Measurements from ENCODE around the gene MRPL2. TPM values are rescaled to one million over a fixed set of nuclear protein-coding genes. Genes with fewer than 3 reads are reported as not detected.

MRPL2 gene
- total and polyA plus RNA-seq, 2 of the 8 experiments (the other 6 are each of a cell fraction or from before 2014, with no cell fraction given) = 58.7 to 99.9 TPM

DNA sequence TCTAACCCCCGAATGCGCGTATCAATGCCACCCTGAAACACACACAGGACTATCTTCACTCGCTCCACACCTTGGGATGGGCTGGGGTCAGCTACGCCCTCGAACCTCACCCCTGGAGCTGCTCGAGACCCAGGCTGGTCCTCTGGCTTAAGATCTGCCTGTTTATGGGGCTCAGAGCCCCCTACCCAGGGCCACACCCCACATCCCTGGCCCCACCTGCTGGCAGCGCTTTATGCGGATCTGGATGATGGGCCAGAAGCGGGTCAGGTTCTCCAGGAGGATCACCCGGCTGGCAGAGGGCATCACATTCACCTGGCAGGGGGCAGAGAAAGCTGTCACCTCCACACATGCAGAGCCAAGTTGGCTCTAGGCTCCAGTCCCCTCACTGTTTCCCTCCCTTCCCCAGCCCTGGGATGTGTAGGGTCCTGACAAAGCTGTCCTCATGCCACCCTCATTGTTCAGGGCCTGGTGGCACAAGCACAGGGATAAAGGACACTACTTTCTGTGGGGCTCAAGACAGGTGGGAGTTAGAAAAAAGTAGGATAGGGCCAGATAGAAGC lies 13.8 kb downstream of the MRPL2 start:
- no peaks in the 10 kb centered on the region; a peak in 1 of 7 replicates for H3K4me1 ChIP-seq (replicated peaks in 1 of 4; ENCODE audit: control insufficient read depth in 3 of 4, insufficient read depth in 4 of 4, low read length in 3 of 4)
- no peak overlapping the region for H3K9ac ChIP-seq (replicated peaks in 1 of 4; ENCODE audit: extremely low read depth in 1 of 4, low read depth in 3 of 4, low read length in 3 of 4)
- no peak overlapping the region for H3K56ac ChIP-seq (replicated peaks; ENCODE audit: insufficient read length, low read depth, low read length)
- no peak overlapping the region for H3K4me3 ChIP-seq (ENCODE audit: extremely low read depth in 1 of 4, insufficient read depth in 2 of 4, low read depth in 3 of 4, low read length in 4 of 4)
- no peaks in the 10 kb centered on the region for H3K79me1 ChIP-seq (ENCODE audit: low read depth, low read length)
- no peak for DNase-seq (ENCODE audit: low read depth in 1 of 2, low spot score in 2 of 2)
- no peak overlapping the region for H2AK5ac ChIP-seq (ENCODE audit: low read depth, low read length)
- WGBS, 2 experiments (ENCODE audit: extremely low coverage in 1 of 2, insufficient coverage in 1 of 2, insufficient read length in 1 of 2, insufficient replicate concordance in 2 of 2, low coverage in 1 of 2, low lambda C conversion rate in 2 of 2, missing lambda C conversion rate in 1 of 2) = 94% methylated on average over 11 of the region's 11 CpGs; no CpG with 5 or more reads in 1 of the 2 experiments
- H3K4me2 ChIP-seq (ENCODE audit: insufficient read depth in 1 of 2, low read depth in 2 of 2, low read length in 2 of 2) = no peak overlapping the region
- ChIA-PET CTCF (ENCODE audit: partially characterized antibody) (interaction anchor here (0.6 to 2.3 kb wide), 9 partner anchors 10 to 110 kb away, joined by 3 to 7 read pairs (median 3); no protein-coding TSS in a partner anchor), POLR2A (ENCODE audit: partially characterized antibody) (interaction anchor here (2.7 to 29.7 kb wide), 2 partner anchors 10 to 22 kb away, joined by 15 to 584 read pairs; partner anchors contain the start of genes CUL7, KLHDC3, MEA1 and RRP36)
- no peak overlapping the region for H4K5ac ChIP-seq (ENCODE audit: insufficient read length, low read depth, low read length)
- no peak overlapping the region for H3K14ac ChIP-seq (ENCODE audit: insufficient read length)
- H2BK120ac ChIP-seq (replicated peaks; ENCODE audit: low read depth, low read length) = no peak overlapping the region
- H2AFZ ChIP-seq (ENCODE audit: low read length) = no peak overlapping the region
- H3K27ac ChIP-seq (ENCODE audit: low read depth, low read length) = no peak overlapping the region
- no peak overlapping the region for H3K4ac ChIP-seq (replicated peaks; ENCODE audit: insufficient read length, low read depth, low read length)
- H2BK20ac ChIP-seq (ENCODE audit: low read length) = no peak overlapping the region
- H3K36me3 ChIP-seq (ENCODE audit: control insufficient read depth in 2 of 4, insufficient read depth in 4 of 4, low read length in 3 of 4) = peaks cover 2 to 36% (median 12%) of the 10 kb centered on the region in 4 experiments; a peak in 5 of 8 replicates
- no peaks in the 10 kb centered on the region for H3K9me3 ChIP-seq (ENCODE audit: insufficient read depth in 2 of 2, low read depth in 1 of 2, low read length in 1 of 2)
- H3K27me3 ChIP-seq (replicated peaks in 1 of 4; ENCODE audit: control insufficient read depth in 3 of 4, extremely low read depth in 1 of 4, insufficient read depth in 3 of 4, low read length in 3 of 4) = no peaks in the 10 kb centered on the region
- TF ChIP-seq CREB1 (IDR thresholded peaks at IDR 0.05) = no peak
- TF ChIP-seq TAF1 (IDR thresholded peaks at IDR 0.05; ENCODE audit: low read depth, low read length) = no peak
- no peak for TF ChIP-seq KDM5A (IDR thresholded peaks at IDR 0.05; ENCODE audit: low read length)
- TF ChIP-seq KDM4A (IDR thresholded peaks at IDR 0.05; ENCODE audit: low read depth, low read length, severe bottlenecking) = no peak
- no peak for TF ChIP-seq EGR1 (IDR thresholded peaks at IDR 0.05; ENCODE audit: borderline replicate concordance, low read depth, low read length)
- TF ChIP-seq TCF12 (IDR thresholded peaks at IDR 0.05; ENCODE audit: low read depth, low read length) = no peak
- no peak for TF ChIP-seq ZNF274 (IDR thresholded peaks at IDR 0.05; ENCODE audit: borderline replicate concordance, extremely low read depth, low read length)
- no peak for TF ChIP-seq RAD21 (IDR thresholded peaks at IDR 0.05 in 1 of 2, conservative IDR thresholded peaks at IDR 0.05 in 1 of 2; ENCODE audit: low read depth in 2 of 2, low read length in 2 of 2)
- no peak for TF ChIP-seq RFX5 (IDR thresholded peaks at IDR 0.05; ENCODE audit: borderline replicate concordance, low read depth, low read length)
- no peak for TF ChIP-seq MAFK (IDR thresholded peaks at IDR 0.05; ENCODE audit: low read depth, low read length)
- no peak for TF ChIP-seq GTF2F1 (IDR thresholded peaks at IDR 0.05; ENCODE audit: borderline replicate concordance, low read depth, low read length)
- H2BK5ac ChIP-seq (ENCODE audit: low read depth, low read length) = no peak overlapping the region
- no peak overlapping the region for H2BK15ac ChIP-seq (ENCODE audit: low read length)
- H4K91ac ChIP-seq (replicated peaks; ENCODE audit: insufficient read length, low read length) = no peak overlapping the region
- FAIRE-seq = no peak
- no peaks in the 10 kb centered on the region for H3K23me2 ChIP-seq (ENCODE audit: low read depth, low read length)
- peaks cover 4 to 7% of the 10 kb centered on the region in 2 experiments for H4K20me1 ChIP-seq (replicated peaks in 1 of 2; ENCODE audit: control insufficient read depth in 1 of 2, insufficient read depth in 2 of 2, low read length in 2 of 2)
- no peak overlapping the region for H3K18ac ChIP-seq (ENCODE audit: extremely low read depth, low read length)
- H4K8ac ChIP-seq (ENCODE audit: extremely low read depth, insufficient read depth, low read length) = no peak overlapping the region
- H3K79me2 ChIP-seq (ENCODE audit: control insufficient read depth in 1 of 2, insufficient read depth in 2 of 2, low read length in 2 of 2) = no peaks in the 10 kb centered on the region
- no peak overlapping the region for H3K23ac ChIP-seq (ENCODE audit: insufficient read length)
- H2BK12ac ChIP-seq (ENCODE audit: low read depth, low read length) = no peak overlapping the region
